Left forelimb (tissue), 1 donor: Measurements from ENCODE around the gene IFI35.
"Not testable (repeated sequence)": the region's sequence is repeated elsewhere in the genome, so short reads cannot be mapped to it uniquely, and the experiment has no call there.

ENCODE experiments used
- DNase-seq: peaks from one replicate; pipeline ENCODE4 v3.0.0-alpha.2; 2018; ENCODE audit warnings: low spot score

IFI35 gene

GRCh38 chr17:43006639-43007551, at the start of gene IFI35:
TSS of gene IFI35 (plus strand) at chr17:43006784. CDS start at chr17:43006948, 164 bp downstream.
- peak; percentile 86 for DNase-seq

GRCh38 chr17:42964161-42964932, 42.2 kb upstream of the IFI35 start, which contains the start of gene AARSD1:
TSS of gene AARSD1 (minus strand) at chr17:42964454. CDS start at chr17:42964440, 14 bp downstream.
- peak; percentile 92 for DNase-seq

GRCh38 chr17:42967925-42968324, 38.7 kb upstream of the IFI35 start:
- no peak for DNase-seq

GRCh38 chr17:42969001-42969581, 37.5 kb upstream of the IFI35 start:
- no peak for DNase-seq

- DNase-seq, result no peak
Observed at GRCh38 chr17:42971589-42971988, 35.0 kb upstream of the IFI35 start.

- not testable (repeated sequence) for DNase-seq
Observed at GRCh38 chr17:42973323-42973722, 33.3 kb upstream of the IFI35 start.

GRCh38 chr17:42975265-42975664, 31.3 kb upstream of the IFI35 start:
- no peak for DNase-seq

- not testable (repeated sequence) for DNase-seq
Observed at GRCh38 chr17:42975701-42976100, 30.9 kb upstream of the IFI35 start.

GRCh38 chr17:42979511-42980273, 26.9 kb upstream of the IFI35 start, which contains the start of gene PTGES3L:
TSS of gene PTGES3L (minus strand) at chr17:42980080. CDS start at chr17:42980053, 27 bp downstream.
- peak; percentile 70 for DNase-seq

DNA sequence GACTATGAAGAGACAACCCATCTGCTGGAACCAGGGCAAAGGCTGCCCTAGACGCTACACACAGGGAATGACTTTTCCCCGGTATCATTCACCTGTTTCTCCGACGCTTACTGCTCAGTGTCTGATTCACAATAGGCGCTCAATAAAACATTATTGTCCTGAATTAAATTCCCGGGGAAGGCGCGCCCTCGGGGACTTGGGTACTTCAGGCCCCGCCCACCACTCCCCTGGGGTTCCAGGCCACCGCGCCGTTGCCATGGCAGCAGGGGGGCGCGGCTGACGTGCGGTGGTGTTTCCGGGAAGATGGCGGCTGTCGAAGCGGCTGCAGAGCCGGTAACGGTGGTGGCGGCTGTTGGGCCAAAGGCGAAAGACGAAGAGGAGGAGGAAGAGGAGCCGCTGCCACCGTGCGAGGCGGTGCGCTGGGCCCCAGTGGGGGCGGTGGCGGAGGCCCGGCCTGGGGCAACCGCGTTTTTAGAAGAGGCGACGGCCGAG, 26.3 kb upstream of the IFI35 start, which contains the start of gene RUNDC1:
RUNDC1 (plus strand) TSS at position 292 of the 492 bp plus-strand sequence; CDS start at position 304, 12 bp downstream.
- peak; percentile 92 for DNase-seq

DNA sequence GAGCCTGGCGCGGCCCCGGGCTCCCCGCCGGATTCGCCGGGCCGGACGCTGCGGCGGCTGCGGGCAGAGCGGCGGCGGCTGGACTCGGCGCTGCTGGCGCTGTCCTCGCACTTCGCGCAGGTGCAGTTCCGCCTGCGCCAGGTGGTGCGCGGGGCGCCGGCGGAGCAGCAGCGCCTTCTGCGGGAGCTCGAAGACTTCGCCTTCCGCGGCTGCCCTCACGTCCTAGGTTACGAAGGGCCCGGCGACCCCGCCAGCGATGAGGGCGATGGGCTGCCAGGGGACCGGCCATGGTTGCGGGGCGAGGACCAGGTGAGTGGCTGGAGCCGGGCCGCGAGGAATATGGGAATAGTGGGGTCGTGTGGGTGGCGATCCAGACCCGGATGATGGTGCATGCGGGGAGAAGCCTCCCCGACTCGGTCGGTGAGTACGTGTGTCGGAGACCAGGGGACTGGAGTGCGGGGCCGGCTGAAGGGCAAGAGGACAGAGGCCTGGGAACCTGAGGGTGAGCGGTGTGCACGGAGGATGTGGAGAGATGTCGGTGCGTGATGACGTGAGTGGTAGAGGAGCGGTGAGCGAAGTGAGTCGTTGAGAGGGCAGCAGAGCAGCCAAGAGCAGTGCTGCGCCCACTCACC, 25.7 kb upstream of the IFI35 start:
- DNase-seq, result no peak

GRCh38 chr17:42982266-42982665, 24.3 kb upstream of the IFI35 start:
- no peak for DNase-seq

DNA sequence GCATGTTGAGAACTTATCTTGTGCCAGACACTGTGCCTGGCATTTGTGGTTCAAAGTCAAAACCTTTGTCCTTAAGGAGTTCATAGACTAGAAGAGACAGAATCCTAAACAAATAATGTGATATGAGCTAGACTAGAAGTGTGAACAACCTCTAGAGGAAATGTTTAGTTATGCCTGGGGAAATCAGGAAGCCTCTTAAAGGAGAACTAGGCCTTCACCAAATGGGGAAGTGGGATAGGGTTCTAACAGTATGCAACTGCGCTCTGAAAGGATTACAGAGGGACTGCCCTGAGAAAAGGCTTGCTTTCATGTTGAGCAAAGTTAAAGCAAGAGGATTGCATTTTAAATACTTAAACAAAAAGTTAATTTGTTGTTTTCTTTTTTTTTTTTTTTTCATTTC, 21.4 kb upstream of the IFI35 start:
- DNase-seq, result no peak

DNA sequence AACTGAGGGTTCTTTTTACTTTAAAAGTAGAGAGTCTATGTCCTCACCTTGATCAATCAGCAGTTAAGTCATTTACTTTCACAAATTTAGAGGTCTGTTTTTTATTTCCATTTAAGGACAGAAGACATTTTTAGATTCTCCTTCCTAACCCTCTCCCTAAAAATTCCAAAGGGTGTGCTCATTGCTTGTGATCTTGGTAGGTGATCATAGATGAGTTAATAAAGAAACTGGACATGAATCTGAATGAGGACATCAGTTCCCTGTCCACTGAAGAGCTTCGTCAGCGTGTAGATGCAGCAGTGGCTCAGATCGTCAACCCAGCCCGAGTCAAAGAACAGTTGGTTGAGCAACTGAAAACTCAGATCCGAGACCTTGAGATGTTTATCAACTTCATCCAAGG, 17.4 kb upstream of the IFI35 start:
- DNase-seq, result no peak

- DNase-seq, result no peak
Observed at GRCh38 chr17:42989726-42990652, 16.6 kb upstream of the IFI35 start.

GRCh38 chr17:42991471-42991870, 15.1 kb upstream of the IFI35 start:
- no peak for DNase-seq

DNA sequence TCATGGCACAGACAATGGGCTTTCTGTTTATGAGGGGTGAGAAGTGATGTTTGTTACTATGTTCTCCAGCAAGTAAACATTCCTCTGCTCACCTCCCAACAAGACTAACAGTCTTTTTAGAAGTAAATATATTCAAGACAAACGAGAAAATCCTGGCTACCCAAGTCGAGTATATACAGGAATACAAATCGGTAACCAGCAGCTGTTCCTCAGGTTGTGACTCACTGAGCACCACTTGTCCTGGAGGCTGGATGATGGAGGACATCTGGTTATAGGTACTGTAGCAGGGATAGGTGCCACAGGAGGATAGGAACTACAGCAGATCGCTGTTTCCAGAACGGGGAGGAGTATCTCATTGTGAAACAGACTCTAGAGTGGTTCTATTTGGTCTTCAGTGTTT, 13.7 kb upstream of the IFI35 start:
- no peak for DNase-seq

DNA sequence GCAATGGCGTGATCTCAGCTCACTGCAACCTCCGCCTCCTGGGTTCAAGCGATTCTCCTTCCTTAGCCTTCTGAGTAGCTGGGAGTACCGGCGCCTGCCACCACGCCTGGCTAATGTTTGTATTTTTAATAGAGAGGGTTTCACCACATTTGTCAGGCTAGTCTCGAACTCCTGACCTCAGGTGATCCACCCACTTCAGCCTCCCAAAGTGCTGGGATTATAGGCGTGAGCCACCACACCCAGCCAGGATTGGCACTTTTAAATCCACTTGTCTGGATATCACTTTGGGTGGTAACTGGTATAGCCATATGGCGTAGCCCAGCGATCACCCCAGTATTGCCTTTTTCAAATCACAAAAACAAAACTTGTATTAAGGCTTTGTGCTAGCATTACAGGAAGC, 12.7 kb upstream of the IFI35 start:
- DNase-seq, result not testable (repeated sequence)

DNA sequence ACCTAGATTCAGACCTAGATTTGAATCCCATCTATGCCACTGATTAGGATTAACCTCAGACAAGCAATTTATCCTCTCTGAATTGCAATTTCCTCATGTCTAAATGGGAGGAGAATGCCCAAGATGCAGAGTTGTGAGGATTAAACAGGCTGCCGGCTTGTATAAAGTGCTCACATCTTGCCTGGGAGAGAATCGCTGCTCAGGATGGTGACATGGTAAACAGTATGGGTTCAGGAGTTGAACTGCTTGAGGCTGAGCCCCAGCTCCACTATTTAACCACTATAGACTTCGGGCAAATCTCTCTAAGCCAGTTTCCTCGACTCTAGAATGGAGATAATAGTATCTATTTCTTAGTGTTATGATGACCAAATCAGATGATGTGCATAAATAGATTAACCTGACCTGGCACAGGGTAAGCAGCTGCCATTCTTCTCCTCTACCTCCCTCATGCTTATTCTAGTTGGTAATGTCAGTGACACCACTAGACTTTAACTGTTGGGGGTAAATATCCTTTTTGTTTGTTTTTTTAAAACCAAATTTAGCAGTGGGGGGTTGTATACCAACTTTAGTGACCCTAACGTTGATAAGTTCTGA, 9.1 kb upstream of the IFI35 start:
- DNase-seq, result no peak
